Measurements from ENCODE around the gene TNFRSF14.
"Not testable (repeated sequence)": the region's sequence is repeated elsewhere in the genome, so short reads cannot be mapped to it uniquely, and the experiment has no call there.

TNFRSF14 gene

GRCh38 chr1:2573250-2573920 lies 17.2 kb downstream of the TNFRSF14 start:
- FAIRE-seq: no peak
- TF ChIP-seq SPI1 (IDR thresholded peaks at IDR 0.05; ENCODE audit: low read depth, low read length) (peak; percentile 39), POU2F2 (IDR thresholded peaks at IDR 0.05; ENCODE audit: low read depth, low read length) (no peak), POLR2AphosphoS5 (IDR thresholded peaks at IDR 0.05; ENCODE audit: low read depth, low read length) (no peak), PAX5 (IDR thresholded peaks at IDR 0.05; ENCODE audit: insufficient read depth, low read length, severe bottlenecking) (no peak), TAF1 (IDR thresholded peaks at IDR 0.05; ENCODE audit: low read depth, low read length) (no peak), POLR2A (IDR thresholded peaks at IDR 0.05; ENCODE audit: low read depth, low read length) (no peak)
- no peak for DNase-seq (ENCODE audit: insufficient read length, low spot score)

- TF ChIP-seq TAF1 (IDR thresholded peaks at IDR 0.05; ENCODE audit: low read depth, low read length) (no peak), SPI1 (IDR thresholded peaks at IDR 0.05; ENCODE audit: low read depth, low read length) (no peak), POU2F2 (IDR thresholded peaks at IDR 0.05; ENCODE audit: low read depth, low read length) (no peak), PAX5 (IDR thresholded peaks at IDR 0.05; ENCODE audit: insufficient read depth, low read length, severe bottlenecking) (no peak), POLR2AphosphoS5 (IDR thresholded peaks at IDR 0.05; ENCODE audit: low read depth, low read length) (no peak), POLR2A (IDR thresholded peaks at IDR 0.05; ENCODE audit: low read depth, low read length) (no peak)
- DNase-seq (ENCODE audit: insufficient read length, low spot score) (no peak), FAIRE-seq (no peak)
Measured at GRCh38 chr1:2574350-2574749, 18.2 kb downstream of the TNFRSF14 start.

GRCh38 chr1:2575801-2576663 lies 19.9 kb downstream of the TNFRSF14 start:
- TF ChIP-seq SPI1 (IDR thresholded peaks at IDR 0.05; ENCODE audit: low read depth, low read length) (0 out of 2 replicates have a peak, but pooled peaks have one; percentile 46), PAX5 (IDR thresholded peaks at IDR 0.05; ENCODE audit: insufficient read depth, low read length, severe bottlenecking) (no peak)
- FAIRE-seq: no peak
- DNase-seq (ENCODE audit: insufficient read length, low spot score): no peak

GRCh38 chr1:2577565-2578075 lies 21.4 kb downstream of the TNFRSF14 start:
- not testable (repeated sequence) for FAIRE-seq; DNase-seq (ENCODE audit: insufficient read length, low spot score)

- DNase-seq (ENCODE audit: insufficient read length, low spot score) (no peak), FAIRE-seq (peak; percentile 62)
- TF ChIP-seq POU2F2 (IDR thresholded peaks at IDR 0.05; ENCODE audit: low read depth, low read length): no peak
- TF ChIP-seq SPI1 (IDR thresholded peaks at IDR 0.05; ENCODE audit: low read depth, low read length): no peak
- TF ChIP-seq TAF1 (IDR thresholded peaks at IDR 0.05; ENCODE audit: low read depth, low read length): no peak
- TF ChIP-seq PAX5 (IDR thresholded peaks at IDR 0.05; ENCODE audit: insufficient read depth, low read length, severe bottlenecking): no peak
- TF ChIP-seq POLR2A (IDR thresholded peaks at IDR 0.05; ENCODE audit: low read depth, low read length): no peak
- no peak for TF ChIP-seq POLR2AphosphoS5 (IDR thresholded peaks at IDR 0.05; ENCODE audit: low read depth, low read length)
Measured at GRCh38 chr1:2578758-2579118, 22.6 kb downstream of the TNFRSF14 start.

- no peak for DNase-seq (ENCODE audit: insufficient read length, low spot score)
- no peak for TF ChIP-seq TAF1 (IDR thresholded peaks at IDR 0.05; ENCODE audit: low read depth, low read length)
- TF ChIP-seq POLR2AphosphoS5 (IDR thresholded peaks at IDR 0.05; ENCODE audit: low read depth, low read length): no peak
- TF ChIP-seq PAX5 (IDR thresholded peaks at IDR 0.05; ENCODE audit: insufficient read depth, low read length, severe bottlenecking): no peak
- no peak for TF ChIP-seq POLR2A (IDR thresholded peaks at IDR 0.05; ENCODE audit: low read depth, low read length)
- no peak for TF ChIP-seq SPI1 (IDR thresholded peaks at IDR 0.05; ENCODE audit: low read depth, low read length)
- TF ChIP-seq POU2F2 (IDR thresholded peaks at IDR 0.05; ENCODE audit: low read depth, low read length): no peak
- peak; percentile 28 for FAIRE-seq
Measured at GRCh38 chr1:2580691-2581090, 24.5 kb downstream of the TNFRSF14 start.

- DNase-seq (ENCODE audit: insufficient read length, low spot score): no peak
- no peak for FAIRE-seq
- TF ChIP-seq TAF1 (IDR thresholded peaks at IDR 0.05; ENCODE audit: low read depth, low read length) (no peak), POLR2A (IDR thresholded peaks at IDR 0.05; ENCODE audit: low read depth, low read length) (no peak), POU2F2 (IDR thresholded peaks at IDR 0.05; ENCODE audit: low read depth, low read length) (no peak), PAX5 (IDR thresholded peaks at IDR 0.05; ENCODE audit: insufficient read depth, low read length, severe bottlenecking) (no peak), POLR2AphosphoS5 (IDR thresholded peaks at IDR 0.05; ENCODE audit: low read depth, low read length) (no peak), SPI1 (IDR thresholded peaks at IDR 0.05; ENCODE audit: low read depth, low read length) (no peak)
Measured at GRCh38 chr1:2582391-2582790, 26.2 kb downstream of the TNFRSF14 start.

- no peak for DNase-seq (ENCODE audit: insufficient read length, low spot score)
- peak; percentile 26 for FAIRE-seq
Measured at GRCh38 chr1:2583331-2583791, 27.2 kb downstream of the TNFRSF14 start.

GRCh38 chr1:2583871-2584351 lies 27.7 kb downstream of the TNFRSF14 start:
- no peak for DNase-seq (ENCODE audit: insufficient read length, low spot score)
- peak; percentile 5 for FAIRE-seq
- TF ChIP-seq TAF1 (IDR thresholded peaks at IDR 0.05; ENCODE audit: low read depth, low read length) (no peak), POU2F2 (IDR thresholded peaks at IDR 0.05; ENCODE audit: low read depth, low read length) (no peak), POLR2A (IDR thresholded peaks at IDR 0.05; ENCODE audit: low read depth, low read length) (no peak), POLR2AphosphoS5 (IDR thresholded peaks at IDR 0.05; ENCODE audit: low read depth, low read length) (no peak), SPI1 (IDR thresholded peaks at IDR 0.05; ENCODE audit: low read depth, low read length) (no peak), PAX5 (IDR thresholded peaks at IDR 0.05; ENCODE audit: insufficient read depth, low read length, severe bottlenecking) (no peak)

More at GRCh38 chr1:2583331-2583791, 27.2 kb downstream of the TNFRSF14 start:
- TF ChIP-seq POU2F2 (IDR thresholded peaks at IDR 0.05; ENCODE audit: low read depth, low read length) (no peak), TAF1 (IDR thresholded peaks at IDR 0.05; ENCODE audit: low read depth, low read length) (no peak), SPI1 (IDR thresholded peaks at IDR 0.05; ENCODE audit: low read depth, low read length) (no peak), POLR2A (IDR thresholded peaks at IDR 0.05; ENCODE audit: low read depth, low read length) (no peak), POLR2AphosphoS5 (IDR thresholded peaks at IDR 0.05; ENCODE audit: low read depth, low read length) (no peak), PAX5 (IDR thresholded peaks at IDR 0.05; ENCODE audit: insufficient read depth, low read length, severe bottlenecking) (no peak)
